ENCODE results near the gene PDE1C.

DNA sequence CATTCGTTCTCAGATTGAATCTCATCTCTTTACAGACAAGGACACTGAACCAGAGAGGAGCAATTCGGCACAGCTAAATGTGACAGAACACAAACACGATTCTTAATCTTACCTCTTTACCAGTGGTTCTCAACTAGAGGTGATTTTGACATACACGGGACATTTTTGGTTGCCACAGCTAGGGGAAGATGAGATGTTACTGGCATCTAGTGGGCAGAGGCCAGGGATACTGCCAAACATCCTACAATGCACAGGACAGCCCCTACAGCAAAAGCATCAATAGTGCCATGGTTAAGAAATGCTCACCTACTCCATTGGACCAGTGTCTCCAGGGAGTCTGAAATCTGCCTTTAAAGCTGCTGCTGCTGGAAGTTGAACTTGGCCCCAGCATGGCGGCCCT is 27.3 kb downstream of the PDE1C start:
- TF ChIP-seq, protein P1, sequence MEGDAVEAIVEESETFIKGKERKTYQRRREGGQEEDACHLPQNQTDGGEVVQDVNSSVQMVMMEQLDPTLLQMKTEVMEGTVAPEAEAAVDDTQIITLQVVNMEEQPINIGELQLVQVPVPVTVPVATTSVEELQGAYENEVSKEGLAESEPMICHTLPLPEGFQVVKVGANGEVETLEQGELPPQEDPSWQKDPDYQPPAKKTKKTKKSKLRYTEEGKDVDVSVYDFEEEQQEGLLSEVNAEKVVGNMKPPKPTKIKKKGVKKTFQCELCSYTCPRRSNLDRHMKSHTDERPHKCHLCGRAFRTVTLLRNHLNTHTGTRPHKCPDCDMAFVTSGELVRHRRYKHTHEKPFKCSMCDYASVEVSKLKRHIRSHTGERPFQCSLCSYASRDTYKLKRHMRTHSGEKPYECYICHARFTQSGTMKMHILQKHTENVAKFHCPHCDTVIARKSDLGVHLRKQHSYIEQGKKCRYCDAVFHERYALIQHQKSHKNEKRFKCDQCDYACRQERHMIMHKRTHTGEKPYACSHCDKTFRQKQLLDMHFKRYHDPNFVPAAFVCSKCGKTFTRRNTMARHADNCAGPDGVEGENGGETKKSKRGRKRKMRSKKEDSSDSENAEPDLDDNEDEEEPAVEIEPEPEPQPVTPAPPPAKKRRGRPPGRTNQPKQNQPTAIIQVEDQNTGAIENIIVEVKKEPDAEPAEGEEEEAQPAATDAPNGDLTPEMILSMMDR (conservative IDR thresholded peaks at IDR 0.05; ENCODE audit: low read length) = no peak
- TF ChIP-seq EZH2phosphoT487 (IDR thresholded peaks at IDR 0.05; ENCODE audit: borderline replicate concordance) = no peak
